PC-9 (cell line): ENCODE results near the gene IL10.

Source experiments
- CTCF ChIP-seq: fragments of 200-600 bp; sonication (generic); conservative IDR thresholded peaks from 2 replicates; pipeline ENCODE4 v1.6.1; 2017; ENCODE audit warnings: mixed run types, antibody characterized with exemption, mild to moderate bottlenecking, moderate library complexity
- EZH2 ChIP-seq: fragments of 200-600 bp; sonication (generic); IDR thresholded peaks from 2 replicates; pipeline ENCODE4 v1.8.0; 2017; ENCODE audit warnings: antibody characterized with exemption, low read depth

- TF ChIP-seq CTCF (no peak), EZH2 (no peak)
These were observed 44.2 kb downstream of the IL10 start for GRCh38 chr1:206727981-206728696.
